Measurements from ENCODE around the gene ARFGEF2. TPM values are rescaled to one million over a fixed set of nuclear protein-coding genes. Genes with fewer than 3 reads are reported as not detected.

ARFGEF2 gene
- total RNA-seq, 1 experiment from 2014 or later = 47.0 TPM

DNA sequence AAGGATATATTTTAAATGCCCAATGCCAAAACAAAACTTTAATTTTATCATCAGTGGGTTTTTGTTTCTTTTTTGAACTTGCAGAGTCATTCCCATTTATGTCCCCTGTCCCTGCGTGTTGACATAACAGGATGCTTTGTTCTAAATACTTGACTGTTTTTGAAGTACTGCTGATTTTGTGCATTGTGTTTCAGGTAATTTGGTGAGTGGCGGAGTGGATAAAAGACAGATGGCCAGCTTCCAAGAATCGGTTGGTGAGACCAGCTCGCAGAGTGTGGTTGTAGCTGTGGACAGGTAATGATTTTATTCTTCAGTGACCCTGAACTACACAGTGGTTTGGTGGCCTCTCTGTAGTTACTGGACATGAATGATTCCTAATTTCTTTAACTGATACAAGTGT lies 74.1 kb downstream of the ARFGEF2 start:
- H3K27me3 ChIP-seq (ENCODE audit: insufficient read depth, low read depth) = no peaks in the 10 kb centered on the region
- POLR2A ChIA-PET (ENCODE audit: unreplicated experiment) = no interaction called here
- no TSS peak for BruUV-seq (replicated peaks)
- H3K9me3 ChIP-seq (ENCODE audit: insufficient read depth, low read depth) = no peaks in the 10 kb centered on the region
- intact Hi-C loops (cut with micrococcal nuclease; ENCODE audit: unreplicated experiment) = no loop called here
- CTCF ChIA-PET = no interaction called here
- 0 out of 2 replicates have a peak, but pooled peaks cover 16% of the 10 kb centered on the region for H3F3A ChIP-seq (ENCODE audit: insufficient read depth, low read depth)
- H3K36me3 ChIP-seq (ENCODE audit: low read depth) = peaks cover 46% of the 10 kb centered on the region
- no peak for DNase-seq
- no peaks in the 10 kb centered on the region for H3K79me2 ChIP-seq (ENCODE audit: low read depth)
- H3K9me2 ChIP-seq (ENCODE audit: insufficient read depth) = no peaks in the 10 kb centered on the region
- no peak overlapping the region for H3K4me2 ChIP-seq
- H3K4me1 ChIP-seq (replicated peaks; ENCODE audit: insufficient read depth) = no peaks in the 10 kb centered on the region
- no peak overlapping the region for H2AFZ ChIP-seq
- TF ChIP-seq EZH2 (IDR thresholded peaks at IDR 0.05; ENCODE audit: low read depth) = no peak
- TF ChIP-seq, protein P1, sequence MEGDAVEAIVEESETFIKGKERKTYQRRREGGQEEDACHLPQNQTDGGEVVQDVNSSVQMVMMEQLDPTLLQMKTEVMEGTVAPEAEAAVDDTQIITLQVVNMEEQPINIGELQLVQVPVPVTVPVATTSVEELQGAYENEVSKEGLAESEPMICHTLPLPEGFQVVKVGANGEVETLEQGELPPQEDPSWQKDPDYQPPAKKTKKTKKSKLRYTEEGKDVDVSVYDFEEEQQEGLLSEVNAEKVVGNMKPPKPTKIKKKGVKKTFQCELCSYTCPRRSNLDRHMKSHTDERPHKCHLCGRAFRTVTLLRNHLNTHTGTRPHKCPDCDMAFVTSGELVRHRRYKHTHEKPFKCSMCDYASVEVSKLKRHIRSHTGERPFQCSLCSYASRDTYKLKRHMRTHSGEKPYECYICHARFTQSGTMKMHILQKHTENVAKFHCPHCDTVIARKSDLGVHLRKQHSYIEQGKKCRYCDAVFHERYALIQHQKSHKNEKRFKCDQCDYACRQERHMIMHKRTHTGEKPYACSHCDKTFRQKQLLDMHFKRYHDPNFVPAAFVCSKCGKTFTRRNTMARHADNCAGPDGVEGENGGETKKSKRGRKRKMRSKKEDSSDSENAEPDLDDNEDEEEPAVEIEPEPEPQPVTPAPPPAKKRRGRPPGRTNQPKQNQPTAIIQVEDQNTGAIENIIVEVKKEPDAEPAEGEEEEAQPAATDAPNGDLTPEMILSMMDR (conservative IDR thresholded peaks at IDR 0.05) = no peak
- H3K4me3 ChIP-seq = no peak overlapping the region
- H4K20me1 ChIP-seq (ENCODE audit: insufficient read depth) = no peaks in the 10 kb centered on the region
- no peak overlapping the region for H3K27ac ChIP-seq

DNA sequence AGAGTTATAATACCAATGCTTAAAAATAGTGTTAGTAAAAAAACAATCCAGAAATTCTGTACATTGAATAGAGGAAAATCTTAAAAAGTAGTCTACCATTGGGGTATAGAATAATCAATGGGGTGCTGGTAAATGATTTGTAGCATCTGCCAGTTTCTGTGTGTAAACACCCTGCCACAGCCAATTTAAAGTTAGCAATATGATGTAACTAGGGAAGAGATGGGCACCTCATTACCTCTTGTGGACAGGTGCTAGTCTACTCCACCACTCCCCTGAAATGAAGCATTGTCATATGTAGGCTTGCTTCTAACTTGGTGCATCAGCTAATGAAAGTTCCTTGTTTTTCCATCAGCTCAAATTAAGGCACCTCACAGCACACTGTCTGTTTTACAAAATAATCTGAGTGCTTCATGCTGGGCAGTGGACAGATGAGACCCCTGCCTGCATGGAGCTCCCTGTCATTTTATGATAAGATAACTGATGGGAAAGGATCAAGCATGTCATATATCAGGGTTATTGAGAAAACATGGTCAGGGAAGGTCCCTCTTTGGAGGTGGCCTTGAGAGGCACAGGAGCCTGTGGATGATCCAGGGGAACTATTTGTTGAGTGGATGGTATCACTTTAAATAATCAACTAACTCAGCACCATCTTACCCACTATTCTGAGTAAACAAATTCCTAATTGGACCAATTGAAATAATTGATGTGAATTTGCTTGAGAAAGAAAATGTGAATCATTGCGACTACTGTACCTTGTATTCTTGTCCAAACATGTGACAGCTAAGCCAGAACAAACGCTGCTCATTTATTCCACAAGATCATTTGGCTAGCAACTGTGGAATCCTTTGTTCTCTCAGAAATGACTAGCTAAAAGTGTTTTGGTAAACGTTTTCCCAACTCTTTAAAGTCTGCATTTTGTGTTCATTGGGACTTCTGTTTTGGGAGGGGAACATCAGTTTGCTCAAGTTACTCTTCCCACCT lies 78.7 kb downstream of the ARFGEF2 start:
- no peaks in the 10 kb centered on the region; the same call in 1 of the 2 replicates for H4K20me1 ChIP-seq (ENCODE audit: insufficient read depth)
- intact Hi-C loops (cut with micrococcal nuclease; ENCODE audit: unreplicated experiment) = no loop called here
- no TSS peak for BruUV-seq (replicated peaks)
- H3K36me3 ChIP-seq (ENCODE audit: low read depth) = peaks cover 36% of the 10 kb centered on the region
- no peak overlapping the region for H3K4me2 ChIP-seq
- no peak overlapping the region for H2AFZ ChIP-seq
- ChIA-PET POLR2A (ENCODE audit: unreplicated experiment) (interaction anchor here (0.7 kb wide), 1 partner anchor 535 kb away, joined by 4 read pairs; no protein-coding TSS in a partner anchor), CTCF (no interaction called here)
- H3F3A ChIP-seq (ENCODE audit: insufficient read depth, low read depth) = 0 out of 2 replicates have a peak, but pooled peaks cover 19% of the 10 kb centered on the region
- no peak overlapping the region for H3K4me3 ChIP-seq
- H3K79me2 ChIP-seq (ENCODE audit: low read depth) = no peaks in the 10 kb centered on the region
- H3K27ac ChIP-seq = no peak overlapping the region
- H3K9me3 ChIP-seq (ENCODE audit: insufficient read depth, low read depth) = no peaks in the 10 kb centered on the region
- no peak for DNase-seq
- TF ChIP-seq, protein P1 (conservative IDR thresholded peaks at IDR 0.05) = no peak
- TF ChIP-seq EZH2 (IDR thresholded peaks at IDR 0.05; ENCODE audit: low read depth) = no peak
- no peaks in the 10 kb centered on the region for H3K9me2 ChIP-seq (ENCODE audit: insufficient read depth)
- H3K4me1 ChIP-seq (replicated peaks; ENCODE audit: insufficient read depth) = no peaks in the 10 kb centered on the region
- H3K27me3 ChIP-seq (ENCODE audit: insufficient read depth, low read depth) = no peaks in the 10 kb centered on the region

DNA sequence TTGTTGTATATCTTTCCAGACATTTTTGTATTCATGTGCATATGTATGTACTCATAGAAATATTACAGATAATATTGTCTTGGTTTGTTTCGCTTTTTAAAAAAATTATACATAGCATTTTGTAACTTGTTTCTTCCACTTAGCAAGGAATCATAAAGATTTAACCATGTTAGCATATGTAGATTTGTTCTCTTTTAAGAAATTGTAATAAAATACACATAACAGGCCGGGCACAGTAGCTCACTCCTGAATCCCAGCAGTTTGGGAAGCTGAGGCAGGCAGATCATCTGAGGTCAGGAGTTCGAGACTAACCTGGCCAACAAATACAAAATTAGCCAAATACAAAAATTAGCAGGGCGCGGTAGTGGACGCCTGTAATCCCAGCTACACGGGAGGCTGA lies 80.2 kb downstream of the ARFGEF2 start:
- TF ChIP-seq, protein P1 (conservative IDR thresholded peaks at IDR 0.05) = no peak
- no peak for TF ChIP-seq EZH2 (IDR thresholded peaks at IDR 0.05; ENCODE audit: low read depth)
- CTCF ChIA-PET = interaction anchor here (0.7 kb wide), 1 partner anchor 215 kb away, joined by 3 read pairs; no protein-coding TSS in a partner anchor
- peaks cover 27% of the 10 kb centered on the region for H3K36me3 ChIP-seq (ENCODE audit: low read depth)

More for the DNA sequence above, 80.2 kb downstream of the ARFGEF2 start:
- Histone ChIP-seq H3K27me3 (ENCODE audit: insufficient read depth, low read depth) (no peaks in the 10 kb centered on the region), H3K4me2 (no peak overlapping the region), H3F3A (ENCODE audit: insufficient read depth, low read depth) (0 out of 2 replicates have a peak, but pooled peaks cover 19% of the 10 kb centered on the region), H3K9me2 (ENCODE audit: insufficient read depth) (no peaks in the 10 kb centered on the region), H3K9me3 (ENCODE audit: insufficient read depth, low read depth) (no peaks in the 10 kb centered on the region), H4K20me1 (ENCODE audit: insufficient read depth) (no peaks in the 10 kb centered on the region; the same call in 1 of the 2 replicates), H3K4me3 (no peak overlapping the region), H2AFZ (no peak overlapping the region), H3K79me2 (ENCODE audit: low read depth) (no peaks in the 10 kb centered on the region), H3K27ac (no peak overlapping the region), H3K4me1 (replicated peaks; ENCODE audit: insufficient read depth) (no peaks in the 10 kb centered on the region)
- intact Hi-C loops (cut with micrococcal nuclease; ENCODE audit: unreplicated experiment) = no loop called here
- DNase-seq = no peak
- POLR2A ChIA-PET (ENCODE audit: unreplicated experiment) = no interaction called here
- no TSS peak for BruUV-seq (replicated peaks)
